Stimulated activated CD8-positive, alpha-beta memory T cell treated with anti-CD3 and anti-CD28 coated beads, Interleukin-12 subunit alpha, Interleukin-12 subunit beta, amount 100 ng/mL, for 1 hour (primary cell): Measurements from ENCODE around the gene NLE1.
"Not testable (repeated sequence)": the region's sequence is repeated elsewhere in the genome, so short reads cannot be mapped to it uniquely, and the experiment has no call there.

Experiments
- DNase-seq: peaks from one replicate; pipeline ENCODE4 v3.0.0-alpha.2; 2020; ENCODE audit warnings: low read depth

NLE1 gene

GRCh38 chr17:35141681-35142466 lies at the start of gene NLE1:
TSS of gene NLE1 (minus strand) at chr17:35142303. CDS start at chr17:35142275, 28 bp downstream.
- DNase-seq: peak; percentile 82

DNA sequence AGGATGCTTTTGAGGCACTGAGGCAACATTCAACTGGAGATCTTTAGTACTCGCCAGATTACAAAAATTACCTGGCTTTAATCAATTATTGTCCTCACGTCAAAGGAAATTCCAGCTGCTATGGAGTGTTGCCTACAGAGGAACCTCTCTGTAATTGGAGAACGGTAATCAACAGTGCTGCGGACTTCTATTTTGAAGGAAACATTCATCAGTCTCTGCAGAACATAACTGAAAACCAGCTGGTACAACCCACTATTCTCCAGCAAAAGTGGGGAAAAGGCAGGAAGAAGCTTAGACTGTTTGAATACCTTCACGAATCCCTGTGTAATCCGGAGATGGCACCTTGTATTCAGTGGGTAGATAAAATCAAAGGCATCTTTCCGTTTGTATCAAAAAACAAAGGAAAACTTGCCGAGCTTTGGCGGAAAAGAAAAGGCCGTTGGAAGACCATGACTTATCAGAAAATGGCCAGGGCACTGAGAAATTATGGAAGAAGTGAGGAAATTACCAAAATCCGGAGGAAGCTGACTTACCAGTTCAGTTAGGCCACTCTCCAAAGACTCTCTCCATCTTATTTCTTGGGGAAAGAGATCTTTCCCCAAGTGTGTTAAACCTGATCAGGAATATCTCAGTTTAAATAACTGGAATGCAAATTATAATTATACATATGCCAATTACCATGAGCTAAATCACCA lies 49.0 kb upstream of the NLE1 start:
- no peak for DNase-seq

- no peak for DNase-seq
These were observed 47.2 kb upstream of the NLE1 start for GRCh38 chr17:35189291-35189690.

DNA sequence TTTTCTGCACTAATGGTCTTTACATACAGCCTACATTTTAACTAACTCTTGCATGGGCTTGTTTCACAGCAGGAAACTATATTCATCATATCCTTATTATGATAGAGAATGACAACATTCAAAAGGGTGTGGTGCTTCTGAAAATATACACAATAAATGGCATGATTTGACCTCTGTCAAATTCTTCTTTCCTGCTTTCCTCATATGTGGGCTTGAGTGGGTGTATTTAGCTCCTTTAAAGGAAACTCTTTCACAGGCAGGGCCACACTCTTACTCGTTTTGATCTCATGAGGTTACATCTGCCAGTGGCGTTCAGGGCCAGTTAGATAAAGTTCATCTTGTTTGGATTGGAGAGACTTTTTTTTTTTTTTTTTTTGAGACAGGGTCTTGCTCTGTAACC lies 46.0 kb upstream of the NLE1 start:
- no peak for DNase-seq

DNA sequence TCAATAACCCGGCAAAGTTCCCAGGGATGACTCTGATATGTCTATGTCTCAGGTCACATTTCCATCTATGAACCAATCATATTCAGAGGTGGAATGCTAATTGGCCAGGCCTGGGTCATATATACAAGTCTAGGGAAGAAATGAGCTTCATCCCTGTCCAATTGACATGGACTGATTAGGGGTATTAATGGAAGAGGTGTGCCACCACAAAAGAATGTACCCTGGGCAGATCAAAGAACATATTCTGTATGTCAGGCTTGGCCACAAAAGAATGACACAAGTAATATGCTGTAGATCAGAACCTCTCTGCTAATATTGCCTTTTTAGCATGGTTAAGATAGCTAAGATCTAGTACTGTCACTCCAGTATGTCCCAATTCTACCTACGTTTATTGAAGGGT lies 45.4 kb upstream of the NLE1 start:
- DNase-seq: no peak

- DNase-seq: no peak
These were observed 43.7 kb upstream of the NLE1 start for GRCh38 chr17:35185849-35186248.

DNA sequence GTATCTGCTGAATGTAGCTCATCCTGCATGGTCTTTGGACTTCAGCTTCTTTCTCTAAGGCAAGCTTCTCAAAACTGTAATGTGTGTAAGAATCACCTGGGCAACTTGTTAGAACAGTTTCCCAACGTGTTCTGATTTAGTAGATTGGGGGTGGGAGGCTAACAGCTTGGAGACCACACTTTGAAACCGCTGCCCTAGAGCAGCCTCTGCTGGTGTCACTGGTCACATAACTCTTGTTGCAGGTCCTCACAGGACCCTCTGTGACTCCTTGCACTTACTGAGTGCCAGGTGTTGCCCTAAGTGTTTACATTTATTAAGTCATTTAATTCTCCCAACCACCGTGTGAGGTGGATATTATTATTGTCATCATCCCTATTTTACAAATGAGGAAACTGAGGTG lies 42.2 kb upstream of the NLE1 start:
- DNase-seq: no peak

DNA sequence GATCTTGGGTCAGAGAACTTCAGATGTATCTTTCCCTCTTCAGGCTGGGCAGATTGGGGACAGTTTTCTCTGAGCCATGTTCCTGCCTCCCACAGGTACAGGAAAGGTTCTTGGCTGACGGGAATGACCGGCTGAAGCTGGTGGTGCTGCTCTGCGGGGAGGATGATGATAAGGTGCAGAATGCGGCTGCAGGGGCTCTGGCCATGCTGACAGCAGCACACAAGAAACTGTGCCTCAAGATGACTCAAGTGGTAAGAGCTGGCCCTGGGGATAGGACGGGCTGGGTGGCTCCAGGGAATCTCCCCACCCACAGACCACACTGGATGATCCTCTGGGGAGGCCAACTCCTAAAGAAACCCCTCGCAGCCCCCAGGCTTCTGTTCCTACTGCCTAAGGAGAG lies 41.2 kb upstream of the NLE1 start:
- no peak for DNase-seq

GRCh38 chr17:35179379-35179778 lies 37.3 kb upstream of the NLE1 start:
- not testable (repeated sequence) for DNase-seq

DNA sequence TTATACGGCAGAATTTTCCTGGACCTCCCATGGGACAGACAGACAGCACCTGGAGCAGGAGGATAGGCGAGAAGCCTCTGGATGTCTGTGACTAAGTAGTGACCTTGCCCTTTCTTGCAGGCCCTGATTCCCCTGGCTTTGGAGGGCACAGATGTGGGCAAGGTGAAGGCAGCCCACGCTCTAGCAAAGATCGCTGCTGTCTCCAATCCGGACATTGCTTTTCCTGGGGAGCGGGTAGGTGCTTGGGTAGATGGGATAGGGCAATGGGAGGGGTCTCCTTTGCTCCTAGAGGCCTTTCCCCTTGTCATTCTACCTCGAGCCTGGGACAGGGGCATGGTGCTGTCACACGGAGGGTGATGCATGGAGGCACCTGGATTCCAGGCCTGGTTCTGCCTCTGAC lies 34.8 kb upstream of the NLE1 start:
- no peak for DNase-seq

- DNase-seq: no peak
These were observed 33.7 kb upstream of the NLE1 start for GRCh38 chr17:35175638-35176415.

- DNase-seq: no peak
These were observed 32.8 kb upstream of the NLE1 start for GRCh38 chr17:35174835-35175334.

GRCh38 chr17:35172321-35172720 lies 30.2 kb upstream of the NLE1 start:
- DNase-seq: not testable (repeated sequence)

GRCh38 chr17:35171834-35172233 lies 29.7 kb upstream of the NLE1 start:
- no peak for DNase-seq

GRCh38 chr17:35170968-35171771 lies 29.1 kb upstream of the NLE1 start:
- no peak for DNase-seq

DNA sequence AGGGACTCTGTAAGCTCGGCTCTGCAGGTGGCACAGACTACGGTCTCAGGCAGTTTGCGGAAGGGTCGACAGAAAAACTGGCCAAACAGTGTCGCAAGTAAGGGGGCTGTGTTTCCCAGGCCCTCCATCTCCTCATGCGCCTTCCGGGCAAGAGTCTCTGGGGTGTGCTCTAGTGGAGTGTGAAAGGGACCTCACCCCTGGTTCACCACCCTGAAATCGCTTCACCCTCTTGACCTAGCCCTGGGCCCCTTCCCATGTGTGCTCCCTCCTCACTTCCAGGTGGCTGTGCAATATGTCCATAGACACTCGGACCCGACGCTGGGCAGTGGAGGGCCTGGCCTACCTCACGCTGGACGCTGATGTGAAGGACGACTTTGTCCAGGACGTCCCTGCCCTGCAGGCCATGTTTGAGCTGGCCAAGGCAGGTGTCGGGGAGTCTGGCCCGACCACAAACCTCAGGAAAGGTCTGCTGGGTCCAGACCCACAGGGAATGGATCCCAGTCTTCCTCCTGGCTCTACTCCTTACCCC lies 27.8 kb upstream of the NLE1 start:
- DNase-seq: no peak

DNA sequence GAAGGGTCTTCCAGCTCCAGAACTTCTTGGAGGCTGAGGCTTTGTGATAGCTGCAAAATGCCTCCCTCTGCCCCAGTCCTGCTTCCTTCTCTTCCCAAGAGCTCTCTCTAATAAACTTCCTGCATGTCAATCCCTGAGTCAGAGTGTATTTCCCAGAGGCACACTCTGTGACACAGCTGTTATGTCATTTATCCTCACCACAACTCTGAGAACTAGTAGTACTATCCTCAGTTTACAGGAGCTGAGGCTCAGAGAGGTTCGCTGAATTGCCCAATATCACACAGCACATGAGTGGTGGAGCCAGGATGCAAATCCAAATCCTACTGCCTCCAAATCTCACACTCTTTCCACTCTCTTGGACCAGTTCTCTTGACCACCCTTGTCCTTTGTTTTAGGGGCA lies 25.6 kb upstream of the NLE1 start:
- no peak for DNase-seq

GRCh38 chr17:35167046-35167445 lies 24.9 kb upstream of the NLE1 start:
- no peak for DNase-seq

DNA sequence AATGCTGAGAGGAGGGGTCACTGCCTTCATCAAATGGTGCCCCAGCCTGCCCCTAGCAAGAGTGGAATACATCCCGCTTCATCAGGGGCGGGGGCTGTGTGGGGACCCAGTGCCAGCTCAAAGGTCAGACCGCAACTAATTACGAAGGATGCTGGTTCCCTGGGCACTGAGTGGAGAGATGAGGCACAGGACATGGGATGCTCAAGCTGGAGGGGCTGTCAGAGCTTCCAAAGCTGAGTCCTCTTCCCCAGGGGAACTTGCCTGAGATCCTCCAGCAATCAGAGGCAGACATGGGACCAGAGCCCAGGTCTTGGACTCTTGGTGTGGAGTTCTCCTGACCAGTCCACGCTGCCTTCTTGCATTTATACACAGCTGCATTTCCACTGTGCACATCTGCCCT lies 24.4 kb upstream of the NLE1 start:
- no peak for DNase-seq

- no peak for DNase-seq
These were observed 22.6 kb upstream of the NLE1 start for GRCh38 chr17:35164716-35165115.

DNA sequence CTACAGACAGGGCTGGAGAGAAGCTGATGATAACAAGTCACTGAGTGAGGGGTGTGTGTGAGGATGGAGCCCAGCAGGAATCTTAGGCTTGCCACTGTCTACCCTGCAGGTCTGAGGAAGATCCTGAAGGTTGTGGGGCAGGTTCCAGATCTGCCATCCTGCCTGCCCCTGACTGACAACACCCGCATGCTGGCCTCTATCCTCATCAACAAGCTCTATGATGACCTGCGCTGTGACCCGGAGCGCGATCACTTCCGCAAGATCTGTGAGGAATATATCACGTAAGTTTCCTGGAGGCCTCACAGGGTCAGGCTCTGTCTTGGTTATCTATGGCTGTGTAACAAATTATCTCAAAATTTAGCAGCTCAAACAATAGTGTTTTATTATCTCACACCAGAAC lies 21.8 kb upstream of the NLE1 start:
- no peak for DNase-seq

DNA sequence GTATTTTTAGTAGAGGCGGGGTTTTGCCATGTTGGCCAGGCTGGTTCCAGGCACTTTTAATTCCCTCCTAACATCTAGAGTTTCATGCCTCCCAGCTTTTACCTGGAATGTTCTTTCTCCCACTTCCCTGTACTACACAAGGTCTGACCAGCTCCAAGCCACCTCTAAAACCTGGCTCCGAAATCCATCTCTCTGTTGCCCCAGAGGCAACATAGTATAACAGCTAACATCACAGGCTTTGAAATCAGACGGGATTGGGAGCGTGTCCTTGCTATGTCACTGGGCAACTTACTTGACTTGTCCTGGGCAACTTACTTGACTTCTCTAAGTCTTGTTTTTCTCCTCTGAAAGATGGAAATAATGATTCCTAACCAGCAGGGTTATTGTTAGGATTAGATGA lies 20.7 kb upstream of the NLE1 start:
- DNase-seq: no peak
